Thyroid gland (tissue), 4 donors: ENCODE results near the gene OR2V2.

ENCODE experiments used
- CTCF ChIP-seq, 6 experiments: fragments of 200-600 bp in 3 of 6; fragments of 450-650 bp in 3 of 6; sonication (generic) in 3 of 6; IDR thresholded peaks; one replicate each; pipeline ENCODE4 v1.5.1; 2016 to 2019; ENCODE audit warnings: antibody characterized with exemption in 6 of 6, mild to moderate bottlenecking in 2 of 6, inconsistent platforms in 1 of 6, moderate library complexity in 1 of 6
- POLR2A ChIP-seq, 2 donors: fragments of 450-650 bp; IDR thresholded peaks; one replicate each; pipeline ENCODE4 v1.6.1; 2017; ENCODE audit warnings: antibody characterized with exemption in 2 of 2, mild to moderate bottlenecking in 2 of 2, moderate library complexity in 1 of 2

- no peak for TF ChIP-seq CTCF (IDR thresholded peaks at IDR 0.05)
- no peak for TF ChIP-seq POLR2A (IDR thresholded peaks at IDR 0.05)
Observed at GRCh38 chr5:181173027-181173419, 25.6 kb downstream of the OR2V2 start.
